IPS DF 6.9 (cell line): ENCODE measurements around the gene TAS2R16.

Experiments
- DNase-seq: peaks from one replicate; pipeline ENCODE4 v3.0.0-alpha.2; 2013; ENCODE audit warnings: low read depth, low spot score
- H3K27ac ChIP-seq: one replicate; pipeline ENCODE4 v1.5.1; 2013; ENCODE audit warnings: low read length, control low read depth
- H3K27me3 ChIP-seq: 2 replicates; pipeline ENCODE4 v1.6.1; 2013; ENCODE audit warnings: mild to moderate bottlenecking, low read length; ENCODE audit not compliant: control insufficient read depth, insufficient read depth
- H3K36me3 ChIP-seq: 2 replicates; pipeline ENCODE4 v1.6.1; 2013; ENCODE audit warnings: low read length; ENCODE audit not compliant: control insufficient read depth, insufficient read depth
- H3K4me1 ChIP-seq: 2 replicates; pipeline ENCODE4 v1.6.1; 2013; ENCODE audit warnings: low read length; ENCODE audit not compliant: control insufficient read depth, insufficient read depth
- H3K4me3 ChIP-seq: 2 replicates; pipeline ENCODE4 v1.5.1; 2013; ENCODE audit warnings: mild to moderate bottlenecking, low read length
- H3K9me3 ChIP-seq: 2 replicates; pipeline ENCODE4 v1.6.1; 2013; ENCODE audit warnings: low read length, inconsistent platforms; ENCODE audit not compliant: control insufficient read depth, insufficient read depth
- WGBS: extraction: QIAGEN DNeasy Blood & Tissue Kit; methylation state at CpG from one replicate; pipeline ENCODE4 v1.1.7; 2013; ENCODE audit warnings: mixed read lengths, missing lambda C conversion rate; ENCODE audit not compliant: insufficient read length, insufficient coverage; 5-methylcytosine and 5-hydroxymethylcytosine counted together

The TAS2R16 gene

GRCh38 chr7:123012435-123012834 lies 16.9 kb upstream of the TAS2R16 start:
- Histone ChIP-seq H3K27me3 (no peaks in the 10 kb centered on the region), H3K9me3 (no peaks in the 10 kb centered on the region), H3K36me3 (no peaks in the 10 kb centered on the region), H3K27ac (no peak overlapping the region), H3K4me1 (no peaks in the 10 kb centered on the region), H3K4me3 (no peak overlapping the region)
- no peak for DNase-seq

- no CpG with 5 or more reads among the region's 2 CpGs for WGBS
- Histone ChIP-seq H3K4me1 (no peaks in the 10 kb centered on the region), H3K36me3 (no peaks in the 10 kb centered on the region), H3K27ac (no peak overlapping the region), H3K4me3 (no peak overlapping the region), H3K27me3 (no peaks in the 10 kb centered on the region), H3K9me3 (no peaks in the 10 kb centered on the region)
- no peak for DNase-seq
These were observed 16.4 kb upstream of the TAS2R16 start for GRCh38 chr7:123011766-123012369.

DNA sequence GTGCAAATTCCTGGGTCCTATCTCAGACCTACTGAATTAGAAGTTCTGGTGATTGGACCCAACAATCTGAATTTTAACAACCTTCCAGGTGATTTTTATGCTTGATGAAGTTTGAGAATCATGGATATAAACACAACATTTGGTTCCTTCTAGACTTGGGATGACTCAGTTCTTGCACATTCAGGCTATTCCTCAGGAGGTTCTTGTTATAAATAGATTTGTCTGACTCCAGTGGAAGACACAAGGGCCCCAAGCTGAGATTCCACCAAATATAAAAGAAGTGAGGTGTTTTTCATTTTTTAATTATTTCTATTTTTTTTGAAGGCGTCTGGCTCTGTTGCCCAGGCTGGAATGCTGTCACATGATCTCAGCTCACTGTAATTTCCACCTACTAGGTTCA lies 9.4 kb upstream of the TAS2R16 start:
- no peaks in the 10 kb centered on the region for H3K27me3 ChIP-seq
- no peaks in the 10 kb centered on the region for H3K4me1 ChIP-seq
- H3K4me3 ChIP-seq, result no peak overlapping the region
- no peak overlapping the region for H3K27ac ChIP-seq
- no CpG with 5 or more reads among the region's 1 CpG for WGBS
- no peaks in the 10 kb centered on the region for H3K9me3 ChIP-seq
- no peak for DNase-seq
- no peaks in the 10 kb centered on the region for H3K36me3 ChIP-seq

- no CpG with 5 or more reads among the region's 5 CpGs for WGBS
- no peak for DNase-seq
- Histone ChIP-seq H3K4me3 (no peak overlapping the region), H3K4me1 (no peaks in the 10 kb centered on the region), H3K27me3 (no peaks in the 10 kb centered on the region), H3K27ac (no peak overlapping the region), H3K9me3 (no peaks in the 10 kb centered on the region; the same call in 1 of the 2 replicates), H3K36me3 (no peaks in the 10 kb centered on the region)
These were observed 8.1 kb upstream of the TAS2R16 start for GRCh38 chr7:123003539-123004126.

DNA sequence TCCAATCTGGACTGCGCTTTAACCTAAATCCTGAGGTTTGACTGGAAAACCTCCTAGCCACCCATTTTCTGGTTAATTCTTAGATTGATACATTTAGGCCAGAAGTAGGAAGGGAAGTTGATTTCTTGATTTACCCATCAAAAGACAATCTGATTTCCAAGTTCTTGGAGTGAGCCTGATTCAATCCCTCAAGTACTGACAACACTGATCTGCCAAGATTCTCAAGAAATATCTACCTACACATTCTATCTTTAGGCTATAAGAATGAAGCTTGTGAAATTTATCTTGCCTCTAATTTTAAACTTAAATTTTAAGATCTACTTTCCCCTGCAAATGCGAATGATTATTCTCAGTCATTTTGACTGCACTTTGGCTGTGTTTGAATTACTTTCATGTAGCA lies 5.9 kb downstream of the TAS2R16 start:
- no CpG with 5 or more reads among the region's 2 CpGs for WGBS
- H3K27me3 ChIP-seq, result no peaks in the 10 kb centered on the region
- H3K9me3 ChIP-seq, result no peaks in the 10 kb centered on the region
- H3K4me3 ChIP-seq, result no peak overlapping the region
- DNase-seq, result no peak
- H3K4me1 ChIP-seq, result no peaks in the 10 kb centered on the region
- H3K36me3 ChIP-seq, result no peaks in the 10 kb centered on the region
- no peak overlapping the region for H3K27ac ChIP-seq

DNA sequence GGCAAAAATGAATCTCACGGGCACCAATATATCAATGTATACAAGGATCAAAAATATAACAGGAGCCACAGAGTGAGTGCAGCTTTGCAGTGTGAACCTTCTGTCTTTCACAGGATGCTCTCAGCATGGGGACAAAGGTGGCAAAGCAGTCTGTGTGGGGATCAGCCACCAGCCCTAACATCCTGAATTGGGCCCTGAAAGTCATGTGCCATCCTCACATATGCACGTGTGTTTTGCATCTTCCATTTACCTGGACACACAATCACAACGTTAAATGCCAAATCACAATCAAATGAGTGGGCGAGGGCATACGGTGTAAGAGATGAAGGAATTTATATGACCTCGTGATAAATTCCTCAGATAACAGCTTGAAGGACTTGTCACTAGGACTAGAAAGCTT lies 6.5 kb downstream of the TAS2R16 start:
- Histone ChIP-seq H3K27ac (no peak overlapping the region), H3K4me1 (no peaks in the 10 kb centered on the region), H3K27me3 (no peaks in the 10 kb centered on the region), H3K9me3 (no peaks in the 10 kb centered on the region), H3K4me3 (no peak overlapping the region), H3K36me3 (no peaks in the 10 kb centered on the region)
- WGBS, result no CpG with 5 or more reads among the region's 6 CpGs
- DNase-seq, result no peak

DNA sequence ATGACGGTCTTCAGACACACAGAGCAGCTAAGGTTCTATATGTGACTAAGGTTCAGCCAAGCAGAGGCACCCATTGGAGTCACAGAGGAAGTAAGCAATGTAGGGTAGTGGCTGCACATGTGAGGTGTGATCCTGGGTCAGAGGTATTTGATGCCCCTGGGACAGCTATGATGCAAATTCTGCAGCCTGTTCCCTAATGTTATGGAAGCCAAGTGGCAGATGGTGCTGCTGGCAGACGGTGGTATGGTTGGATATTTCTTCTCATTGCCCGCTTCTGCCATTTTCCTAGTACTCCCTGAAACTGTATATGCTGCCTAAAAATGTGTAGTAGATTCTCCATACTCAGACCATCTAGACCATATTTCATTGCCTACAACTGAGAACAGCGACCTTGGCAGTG lies 7.2 kb downstream of the TAS2R16 start:
- H3K27ac ChIP-seq, result no peak overlapping the region
- no peaks in the 10 kb centered on the region for H3K27me3 ChIP-seq
- DNase-seq, result no peak
- no CpG with 5 or more reads among the region's 4 CpGs for whole genome bisulfite sequencing
- no peaks in the 10 kb centered on the region for H3K9me3 ChIP-seq
- no peaks in the 10 kb centered on the region for H3K4me1 ChIP-seq
- H3K36me3 ChIP-seq, result no peaks in the 10 kb centered on the region
- H3K4me3 ChIP-seq, result no peak overlapping the region

GRCh38 chr7:122987463-122987862 lies 8.0 kb downstream of the TAS2R16 start:
- Histone ChIP-seq H3K27ac (no peak overlapping the region), H3K9me3 (no peaks in the 10 kb centered on the region)
- WGBS, result no CpG with 5 or more reads among the region's 2 CpGs

GRCh38 chr7:122984021-122984420 lies 11.5 kb downstream of the TAS2R16 start:
- Histone ChIP-seq H3K27me3 (no peaks in the 10 kb centered on the region), H3K9me3 (no peaks in the 10 kb centered on the region), H3K27ac (no peak overlapping the region), H3K4me1 (no peaks in the 10 kb centered on the region), H3K4me3 (no peak overlapping the region), H3K36me3 (no peaks in the 10 kb centered on the region)
- DNase-seq, result no peak
- no CpG with 5 or more reads among the region's 2 CpGs for WGBS

More at GRCh38 chr7:122987463-122987862, 8.0 kb downstream of the TAS2R16 start:
- Histone ChIP-seq H3K4me1 (no peaks in the 10 kb centered on the region), H3K36me3 (no peaks in the 10 kb centered on the region), H3K4me3 (no peak overlapping the region), H3K27me3 (no peaks in the 10 kb centered on the region)
- DNase-seq, result no peak

GRCh38 chr7:122983261-122983660 lies 12.2 kb downstream of the TAS2R16 start:
- H3K27me3 ChIP-seq, result no peaks in the 10 kb centered on the region
- H3K9me3 ChIP-seq, result no peaks in the 10 kb centered on the region
- no peak for DNase-seq
- H3K36me3 ChIP-seq, result no peaks in the 10 kb centered on the region
- no peak overlapping the region for H3K27ac ChIP-seq
- H3K4me1 ChIP-seq, result no peaks in the 10 kb centered on the region
- H3K4me3 ChIP-seq, result no peak overlapping the region
- WGBS, result no CpG with 5 or more reads among the region's 1 CpG

GRCh38 chr7:122975341-122975740 lies 20.2 kb downstream of the TAS2R16 start:
- Histone ChIP-seq H3K27ac (no peak overlapping the region), H3K36me3 (no peaks in the 10 kb centered on the region), H3K4me1 (peaks cover 3% of the 10 kb centered on the region; the same call in 1 of the 2 replicates), H3K9me3 (no peaks in the 10 kb centered on the region), H3K4me3 (no peak overlapping the region), H3K27me3 (no peaks in the 10 kb centered on the region)
- WGBS, result no CpG with 5 or more reads among the region's 1 CpG
- no peak for DNase-seq
